Chondrocyte (in vitro differentiated cells): ENCODE data around the gene UVRAG. TPM values are rescaled to one million over a fixed set of nuclear protein-coding genes. Genes with fewer than 3 reads are reported as not detected.
A peak's percentile ranks its signal among the peaks of the same experiment; 100 is the strongest.

ENCODE experiments used
- DNase-seq: peaks from one replicate; pipeline ENCODE4 v3.0.0; 2021; ENCODE audit warnings: mixed read lengths, low spot score
- H3K27ac Mint-ChIP-seq: one replicate; pipeline ENCODE4 v1.8.0; 2021; ENCODE audit warnings: mild to moderate bottlenecking, moderate library complexity, mixed read lengths; ENCODE audit not compliant: unreplicated experiment
- H3K27me3 Mint-ChIP-seq: 2 replicates; pipeline ENCODE4 v1.8.0; 2021; ENCODE audit warnings: low read depth, mixed read lengths
- H3K36me3 Mint-ChIP-seq: 2 replicates; pipeline ENCODE4 v1.8.0; 2021; ENCODE audit warnings: low read depth, mixed read lengths
- H3K4me1 Mint-ChIP-seq: 2 replicates; pipeline ENCODE4 v1.8.0; 2021; ENCODE audit warnings: low read depth, mild to moderate bottlenecking, mixed read lengths
- H3K4me3 Mint-ChIP-seq: one replicate; pipeline ENCODE4 v1.8.0; 2021; ENCODE audit warnings: mild to moderate bottlenecking, moderate library complexity, mixed read lengths; ENCODE audit not compliant: unreplicated experiment
- H3K9me3 Mint-ChIP-seq: 2 replicates; pipeline ENCODE4 v1.8.0; 2021; ENCODE audit warnings: low read depth, mixed read lengths
- total RNA-seq: library from RNA; stranded (reverse); gene quantifications from 3 replicates; pipeline ENCODE4 v1.2.1, GENCODE V29; 2021
- TF ChIP-seq, protein P1 (sequence below): fragments of 200-600 bp; sonication (generic); IDR thresholded peaks from 2 replicates; pipeline ENCODE4 v1.5.0; 2021; ENCODE audit warnings: antibody characterized with exemption, mild to moderate bottlenecking, moderate library complexity

The UVRAG gene
- total RNA-seq, 1 donor from 2014 or later, result 16.9 TPM

DNA sequence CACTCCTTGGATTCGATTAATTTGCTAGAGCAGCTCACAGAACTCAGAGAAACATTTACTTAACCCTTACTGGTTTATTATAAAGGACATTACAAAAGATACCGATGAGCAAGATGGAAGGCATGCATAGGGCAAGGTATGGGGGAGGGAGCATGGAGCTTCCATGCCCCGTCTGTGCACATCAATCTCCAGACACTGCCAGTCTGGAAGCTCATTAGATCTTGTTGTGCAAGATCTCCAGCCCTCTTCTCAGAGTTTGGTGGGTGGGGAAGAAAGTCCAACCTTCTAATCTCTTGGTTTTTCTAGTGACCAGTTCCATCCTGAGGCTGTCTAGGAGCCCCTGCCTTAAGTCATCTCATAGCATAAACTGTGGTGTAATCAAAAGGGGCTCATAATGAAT is 190.7 kb downstream of the UVRAG start:
- DNase-seq, result no peak
- Mint-ChIP-seq H3K9me3 (peaks cover 19% of the 10 kb centered on the region), H3K4me1 (peaks cover 36% of the 10 kb centered on the region), H3K4me3 (no peak overlapping the region), H3K27ac (no peak overlapping the region), H3K36me3 (peaks cover 25% of the 10 kb centered on the region), H3K27me3 (no peaks in the 10 kb centered on the region)
- TF ChIP-seq, protein P1, sequence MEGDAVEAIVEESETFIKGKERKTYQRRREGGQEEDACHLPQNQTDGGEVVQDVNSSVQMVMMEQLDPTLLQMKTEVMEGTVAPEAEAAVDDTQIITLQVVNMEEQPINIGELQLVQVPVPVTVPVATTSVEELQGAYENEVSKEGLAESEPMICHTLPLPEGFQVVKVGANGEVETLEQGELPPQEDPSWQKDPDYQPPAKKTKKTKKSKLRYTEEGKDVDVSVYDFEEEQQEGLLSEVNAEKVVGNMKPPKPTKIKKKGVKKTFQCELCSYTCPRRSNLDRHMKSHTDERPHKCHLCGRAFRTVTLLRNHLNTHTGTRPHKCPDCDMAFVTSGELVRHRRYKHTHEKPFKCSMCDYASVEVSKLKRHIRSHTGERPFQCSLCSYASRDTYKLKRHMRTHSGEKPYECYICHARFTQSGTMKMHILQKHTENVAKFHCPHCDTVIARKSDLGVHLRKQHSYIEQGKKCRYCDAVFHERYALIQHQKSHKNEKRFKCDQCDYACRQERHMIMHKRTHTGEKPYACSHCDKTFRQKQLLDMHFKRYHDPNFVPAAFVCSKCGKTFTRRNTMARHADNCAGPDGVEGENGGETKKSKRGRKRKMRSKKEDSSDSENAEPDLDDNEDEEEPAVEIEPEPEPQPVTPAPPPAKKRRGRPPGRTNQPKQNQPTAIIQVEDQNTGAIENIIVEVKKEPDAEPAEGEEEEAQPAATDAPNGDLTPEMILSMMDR, result no peak

DNA sequence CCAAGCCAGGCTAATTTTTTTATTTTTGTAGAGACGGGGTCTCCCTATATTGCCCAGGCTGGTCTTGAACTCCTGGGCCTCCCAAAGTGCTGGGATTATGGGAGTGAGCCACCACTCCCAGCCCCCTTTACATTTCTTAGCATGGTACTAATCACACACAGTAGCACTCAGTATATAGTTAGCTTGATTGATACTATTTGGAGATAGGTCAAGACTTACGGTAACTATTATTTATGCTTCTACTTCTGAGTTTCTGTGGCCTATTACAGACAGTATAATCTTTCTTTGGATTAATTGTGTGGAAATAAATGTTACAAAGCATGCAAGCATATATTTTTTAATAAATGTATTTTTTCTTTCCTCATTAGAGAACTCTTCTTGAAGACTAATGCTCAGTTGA is 192.2 kb downstream of the UVRAG start:
- no peak for DNase-seq
- Mint-ChIP-seq H3K4me3 (no peak overlapping the region), H3K9me3 (peaks cover 7% of the 10 kb centered on the region), H3K27me3 (no peaks in the 10 kb centered on the region), H3K4me1 (peaks cover 46% of the 10 kb centered on the region), H3K27ac (peak overlapping the region; percentile 81), H3K36me3 (peaks cover 18% of the 10 kb centered on the region)
- TF ChIP-seq, protein P1, result no peak

DNA sequence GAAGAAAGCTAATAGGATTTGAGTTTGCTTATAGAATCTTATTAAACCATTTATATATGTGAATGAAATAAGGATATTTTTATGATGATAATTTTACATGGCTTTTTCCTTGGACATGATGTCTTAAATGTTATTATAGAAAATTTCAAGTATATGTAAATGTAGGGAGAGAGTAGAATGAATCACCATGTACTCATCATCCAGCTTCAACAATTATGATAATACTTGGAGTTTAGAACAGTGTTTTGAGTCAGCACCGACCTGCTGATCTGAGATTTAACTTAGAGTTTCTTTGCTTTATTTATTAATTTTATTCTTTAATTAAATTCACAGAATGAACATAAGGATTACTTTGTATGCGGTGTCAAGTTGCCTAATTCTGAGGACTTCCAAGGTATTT is 193.5 kb downstream of the UVRAG start:
- no peak for DNase-seq

DNA sequence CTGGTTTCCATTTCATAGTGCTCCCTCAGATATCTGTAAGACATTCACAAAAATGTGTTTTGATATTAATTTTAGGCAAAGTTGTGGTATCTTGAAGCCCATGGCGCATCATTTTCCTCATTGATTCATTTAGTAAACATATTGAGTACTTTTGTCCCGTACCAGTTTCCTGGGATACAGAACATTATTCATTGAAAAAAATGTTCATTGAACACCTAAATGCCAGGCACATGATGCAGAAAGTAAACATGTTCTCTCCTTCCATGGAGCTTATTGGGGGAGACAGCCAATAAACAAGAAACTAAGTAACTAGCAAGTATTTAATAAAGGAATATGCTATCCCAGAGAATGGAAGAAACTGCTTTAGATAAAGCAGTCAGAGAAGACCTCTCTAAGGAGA is 195.0 kb downstream of the UVRAG start:
- no peak overlapping the region for H3K27ac Mint-ChIP-seq
- H3K9me3 Mint-ChIP-seq, result peaks cover 3% of the 10 kb centered on the region
- no peak overlapping the region for H3K4me3 Mint-ChIP-seq
- no peaks in the 10 kb centered on the region for H3K27me3 Mint-ChIP-seq
- peaks cover 9% of the 10 kb centered on the region for H3K36me3 Mint-ChIP-seq
- TF ChIP-seq, protein P1, result no peak
- no peak for DNase-seq
- H3K4me1 Mint-ChIP-seq, result peaks cover 54% of the 10 kb centered on the region

More for the DNA sequence above, 193.5 kb downstream of the UVRAG start:
- no peak overlapping the region for H3K27ac Mint-ChIP-seq
- no peak overlapping the region for H3K4me3 Mint-ChIP-seq
- H3K4me1 Mint-ChIP-seq, result peaks cover 54% of the 10 kb centered on the region
- H3K27me3 Mint-ChIP-seq, result no peaks in the 10 kb centered on the region
- peaks cover 18% of the 10 kb centered on the region for H3K36me3 Mint-ChIP-seq
- TF ChIP-seq, protein P1, result no peak
- H3K9me3 Mint-ChIP-seq, result peaks cover 3% of the 10 kb centered on the region

DNA sequence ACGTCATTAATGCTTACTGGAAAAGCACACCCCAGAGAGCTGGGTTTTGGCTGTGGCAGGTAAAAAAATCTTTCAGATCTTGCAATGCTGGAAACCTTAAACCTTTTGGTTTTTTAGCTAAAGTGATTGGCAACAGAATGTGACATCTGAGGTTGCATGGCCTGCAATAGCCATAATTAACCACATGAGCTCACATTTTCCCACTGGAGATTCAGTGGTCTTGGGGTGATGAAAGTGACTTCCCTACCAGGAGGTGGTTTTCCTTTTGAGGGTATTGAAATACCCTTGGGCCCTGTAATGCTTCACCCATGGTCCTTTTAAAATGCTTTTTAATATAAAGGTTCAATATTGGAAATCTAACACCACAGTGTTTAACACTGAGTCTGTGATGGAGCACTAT is 198.5 kb downstream of the UVRAG start:
- H3K27ac Mint-ChIP-seq, result no peak overlapping the region
- peaks cover 35% of the 10 kb centered on the region for H3K4me1 Mint-ChIP-seq
- H3K36me3 Mint-ChIP-seq, result peaks cover 12% of the 10 kb centered on the region
- H3K27me3 Mint-ChIP-seq, result no peaks in the 10 kb centered on the region
- H3K4me3 Mint-ChIP-seq, result no peak overlapping the region
- peaks cover 8% of the 10 kb centered on the region for H3K9me3 Mint-ChIP-seq
- TF ChIP-seq, protein P1, result no peak
- DNase-seq, result no peak
